ENCODE measurements around the gene GPR137C. TPM values are rescaled to one million over a fixed set of nuclear protein-coding genes. Genes with fewer than 3 reads are reported as not detected.

Gene GPR137C
- polyA plus RNA-seq, 1 donor from 2014 or later, result 118 TPM

Other genes starting within 250 kb of the GPR137C start
- not detected in 2 replicates for gene PTGER2, start 238.5 kb upstream of the GPR137C start, polyA plus RNA-seq
- gene TXNDC16, start 331 bp upstream of the GPR137C start, polyA plus RNA-seq, result 53.3 and 58.4 TPM in 2 replicates
- 43.9 and 45.7 TPM in 2 replicates for gene ERO1A, start 142.7 kb downstream of the GPR137C start, polyA plus RNA-seq
- 228 and 254 TPM in 2 replicates for gene PSMC6, start 154.4 kb downstream of the GPR137C start, polyA plus RNA-seq
- gene STYX, start 177.3 kb downstream of the GPR137C start, polyA plus RNA-seq, result 8.3 and 15.1 TPM in 2 replicates
- gene GNPNAT1, start 238.8 kb downstream of the GPR137C start, polyA plus RNA-seq, result 9.1 and 10.1 TPM in 2 replicates

Measured in neural cell (in vitro differentiated cells).